HCT116 (cell line): ENCODE measurements around the gene PLA1A. TPM values are rescaled to one million over a fixed set of nuclear protein-coding genes. Genes with fewer than 3 reads are reported as not detected.

ENCODE experiments used
- ATAC-seq: fragments of 200-7000 bp; cut with Tn5 transposase; 2 replicates; pipeline ENCODE4 v1.9.1; 2020; ENCODE audit warnings: mild to moderate bottlenecking, moderate library complexity
- BruUV-seq: library from RNA; stranded (reverse); fragments of 400-500 nt; replicated peaks from 2 replicates; lab custom pipeline; 2021; lab: Mats Ljungman, UMichigan
- CTCF ChIA-PET: fragments of 300-600 bp; sonication (Branson Sonifier 250); formaldehyde crosslinking; loops from one replicate; lab custom pipeline; 2021; ENCODE audit warnings: antibody characterized with exemption; lab: Charles Lee
- POLR2A ChIA-PET: fragments of 300-600, 350-600 bp; sonication (Branson Sonifier 250); formaldehyde crosslinking; loops from one replicate; lab custom pipeline; 2021; ENCODE audit warnings: antibody characterized with exemption; lab: Charles Lee
- RAD21 ChIA-PET, 2 experiments: fragments of 300-600 bp; sonication (Branson Sonifier 250); formaldehyde crosslinking; loops; one replicate each; lab custom pipeline; 2023; ENCODE audit warnings: low total read pairs in 2 of 2; ENCODE audit not compliant: uncharacterized antibody in 2 of 2, unreplicated experiment in 2 of 2, low non-redundant PET in 1 of 2; lab: Charles Lee
- DNase-seq: peaks from one replicate; pipeline ENCODE4 v3.0.0-alpha.2; 2010; ENCODE audit warnings: low read depth, low spot score
- H2AFZ ChIP-seq: fragments of 200-600 bp; shearing (Covaris generic), sonication (generic); 2 replicates; pipeline ENCODE4 v1.6.1; 2017; ENCODE audit warnings: low read depth, mixed run types, mixed read lengths, antibody characterized with exemption, low read length; ENCODE audit not compliant: poor library complexity, severe bottlenecking
- H3K27ac ChIP-seq: 2 replicates; pipeline ENCODE4 v1.5.1; 2012; ENCODE audit warnings: low read depth, low read length
- H3K27me3 ChIP-seq: fragments of 200-600 bp; sonication (generic); 2 replicates; pipeline ENCODE4 v1.6.1; 2016; ENCODE audit warnings: mixed run types, low read length, mixed read lengths; ENCODE audit not compliant: insufficient read depth
- H3K36me3 ChIP-seq, 2 experiments: fragments of 200-500 bp in 1 of 2; fragments of 200-600 bp in 1 of 2; sonication (Bioruptor generic) in 1 of 2; sonication (generic) in 1 of 2; 2 replicates each; pipeline versions ENCODE4 v1.5.1 to v1.6.1; 2014 to 2016; ENCODE audit warnings: low read length in 2 of 2, inconsistent platforms in 1 of 2, mixed read lengths in 1 of 2, mixed run types in 1 of 2; ENCODE audit not compliant: insufficient read depth in 2 of 2, control insufficient read depth in 1 of 2
- H3K4me1 ChIP-seq, 2 experiments: fragments of 200-600 bp in 1 of 2; sonication (generic) in 1 of 2; 2 replicates each; pipeline versions ENCODE4 v1.5.1 to v1.6.1; 2012 to 2017; ENCODE audit warnings: low read length in 2 of 2, inconsistent platforms in 1 of 2, mild to moderate bottlenecking in 1 of 2, mixed read lengths in 1 of 2, mixed run types in 1 of 2, moderate library complexity in 1 of 2; ENCODE audit not compliant: insufficient read depth in 2 of 2, control insufficient read depth in 1 of 2
- H3K4me2 ChIP-seq: fragments of 200-600 bp; sonication (generic); 2 replicates; pipeline ENCODE4 v1.6.1; 2017; ENCODE audit warnings: mixed run types, low read length, mixed read lengths
- H3K4me3 ChIP-seq, 2 experiments: fragments of 200-600 bp in 1 of 2; sonication (generic) in 1 of 2; replicated peaks in 1 of 2; 2 replicates each; pipeline ENCODE4 v1.5.1; 2011 to 2016; ENCODE audit warnings: low read length in 2 of 2, control low read depth in 1 of 2, low read depth in 1 of 2, mild to moderate bottlenecking in 1 of 2, mixed read lengths in 1 of 2, mixed run types in 1 of 2
- H3K79me2 ChIP-seq: fragments of 200-600 bp; sonication (generic); 2 replicates; pipeline ENCODE4 v1.6.1; 2017; ENCODE audit warnings: mild to moderate bottlenecking, mixed run types, low read length, moderate library complexity, mixed read lengths; ENCODE audit not compliant: insufficient read depth
- H3K9ac ChIP-seq: fragments of 200-600 bp; sonication (generic); 2 replicates; pipeline ENCODE4 v1.6.1; 2016; ENCODE audit warnings: low read length, mixed read lengths
- H3K9me2 ChIP-seq: fragments of 200-600 bp; sonication (generic), shearing (Covaris generic); 2 replicates; pipeline ENCODE4 v1.6.1; 2017; ENCODE audit warnings: mixed run types, mild to moderate bottlenecking, moderate library complexity; ENCODE audit not compliant: insufficient read depth
- H3K9me3 ChIP-seq, 2 experiments: fragments of 200-500 bp in 1 of 2; fragments of 200-600 bp in 1 of 2; sonication (Bioruptor generic) in 1 of 2; sonication (generic) in 1 of 2; 2 replicates each; pipeline ENCODE4 v1.6.1; 2014 to 2017; ENCODE audit warnings: low read length in 2 of 2, mixed read lengths in 2 of 2, inconsistent platforms in 1 of 2, low read depth in 1 of 2, mild to moderate bottlenecking in 1 of 2, mixed run types in 1 of 2, moderate library complexity in 1 of 2; ENCODE audit not compliant: control insufficient read depth in 1 of 2, insufficient read depth in 1 of 2
- H4K20me1 ChIP-seq: fragments of 200-600 bp; sonication (generic), shearing (Covaris generic); 2 replicates; pipeline ENCODE4 v1.6.1; 2017; ENCODE audit warnings: mixed run types, mild to moderate bottlenecking, moderate library complexity; ENCODE audit not compliant: insufficient read depth
- ATF3 ChIP-seq: IDR thresholded peaks from 2 replicates; pipeline ENCODE4 v1.6.1; 2012
- CBX3 ChIP-seq: IDR thresholded peaks from 2 replicates; pipeline ENCODE4 v1.6.1; 2012; ENCODE audit warnings: low read depth
- CEBPB ChIP-seq: IDR thresholded peaks from 2 replicates; pipeline ENCODE4 v1.6.1; 2012; ENCODE audit warnings: low read depth
- CTCF ChIP-seq, 3 experiments: fragments of 200-600 bp in 1 of 3; sonication (generic) in 1 of 3; IDR thresholded peaks in 2 of 3; conservative IDR thresholded peaks in 1 of 3; 2 replicates each; pipeline ENCODE4 v1.5.1; 2012 to 2017; ENCODE audit warnings: low read depth in 2 of 3, low read length in 2 of 3, antibody characterized with exemption in 1 of 3, borderline replicate concordance in 1 of 3, control low read depth in 1 of 3, mild to moderate bottlenecking in 1 of 3, mixed read lengths in 1 of 3, mixed run types in 1 of 3, moderate library complexity in 1 of 3; ENCODE audit not compliant: insufficient read depth in 1 of 3
- ELF1 ChIP-seq: IDR thresholded peaks from 2 replicates; pipeline ENCODE4 v1.6.1; 2012; ENCODE audit warnings: low read depth, borderline replicate concordance
- EZH2phosphoT487 ChIP-seq: fragments of 200-600 bp; IDR thresholded peaks from 2 replicates; pipeline ENCODE4 v1.6.1; 2018; ENCODE audit warnings: antibody characterized with exemption, borderline replicate concordance
- POLR2AphosphoS5 ChIP-seq: IDR thresholded peaks from 2 replicates; pipeline ENCODE4 v1.6.1; 2011; ENCODE audit warnings: mild to moderate bottlenecking, low read depth, low read length, moderate library complexity
- RAD21 ChIP-seq: IDR thresholded peaks from 2 replicates; pipeline ENCODE4 v1.6.1; 2012; ENCODE audit warnings: low read depth, mild to moderate bottlenecking
- SIN3A ChIP-seq: IDR thresholded peaks from 2 replicates; pipeline ENCODE4 v1.6.1; 2012; ENCODE audit warnings: low read depth
- SP1 ChIP-seq: IDR thresholded peaks from 2 replicates; pipeline ENCODE4 v1.6.1; 2012; ENCODE audit warnings: low read depth
- SRF ChIP-seq: IDR thresholded peaks from 2 replicates; pipeline ENCODE4 v1.6.1; 2012; ENCODE audit warnings: low read depth
- YY1 ChIP-seq: IDR thresholded peaks from 2 replicates; pipeline ENCODE4 v1.6.1; 2011; ENCODE audit warnings: low read length, low read depth, moderate library complexity, mild to moderate bottlenecking; ENCODE audit not compliant: insufficient replicate concordance; ENCODE audit errors: extremely low read depth
- ZNF274 ChIP-seq: fragments of 200-500 bp; sonication (Bioruptor generic); IDR thresholded peaks from 2 replicates; pipeline ENCODE4 v1.6.1; 2014; ENCODE audit warnings: mild to moderate bottlenecking, low read depth, low read length, inconsistent platforms
- intact Hi-C: fragments of 100-400 bp; cut with micrococcal nuclease; formaldehyde crosslinking; loops from 2 replicates; pipeline ENCODE4 v1.10.0; 2022
- total RNA-seq: library from RNA; stranded (reverse); gene quantifications from one replicate; pipeline ENCODE4 v1.2.1, GENCODE V29; 2021; ENCODE audit not compliant: unreplicated experiment

PLA1A gene
- total RNA-seq, 1 experiment from 2014 or later: not detected

GRCh38 chr3:119647171-119647570 lies 49.5 kb downstream of the PLA1A start:
- Histone ChIP-seq H3K9ac (no peak overlapping the region), H3K79me2 (no peaks in the 10 kb centered on the region), H3K4me2 (no peak overlapping the region), H3K9me2 (no peaks in the 10 kb centered on the region), H3K27ac (no peak overlapping the region), H3K36me3 (no peaks in the 10 kb centered on the region), H3K4me1 (peaks cover 0 to 21% of the 10 kb centered on the region in 2 experiments; a peak in 2 of 4 replicates), H3K9me3 (no peaks in the 10 kb centered on the region), H3K27me3 (no peaks in the 10 kb centered on the region), H2AFZ (no peak overlapping the region), H3K4me3 (no peak overlapping the region), H4K20me1 (no peaks in the 10 kb centered on the region)
- ChIA-PET POLR2A (no interaction called here), CTCF (no interaction called here), RAD21 (no interaction called here)
- no peak for DNase-seq
- no peak for ATAC-seq
- BruUV-seq: no TSS peak
- TF ChIP-seq RAD21 (no peak), POLR2AphosphoS5 (no peak), CEBPB (no peak), CBX3 (no peak), SRF (no peak), YY1 (no peak)
- intact Hi-C loops: no loop called here

- TF ChIP-seq CTCF (IDR thresholded peaks at IDR 0.05 in 2 of 3, conservative IDR thresholded peaks at IDR 0.05 in 1 of 3; ENCODE audit: borderline replicate concordance in 1 of 3, insufficient read depth in 1 of 3, low read depth in 2 of 3, low read length in 2 of 3) (no peak), EZH2phosphoT487 (no peak), ZNF274 (no peak), SP1 (no peak), CEBPB (no peak), ELF1 (no peak), SIN3A (no peak), ATF3 (no peak)
- Histone ChIP-seq H3K36me3 (no peaks in the 10 kb centered on the region), H3K4me2 (no peak overlapping the region), H3K9ac (no peak overlapping the region), H3K27ac (no peak overlapping the region), H3K4me3 (no peak overlapping the region), H2AFZ (no peak overlapping the region), H3K4me1 (peaks cover 0 to 13% of the 10 kb centered on the region in 2 experiments; a peak in 2 of 4 replicates), H3K79me2 (no peaks in the 10 kb centered on the region), H3K9me2 (no peaks in the 10 kb centered on the region), H4K20me1 (no peaks in the 10 kb centered on the region), H3K9me3 (no peaks in the 10 kb centered on the region), H3K27me3 (no peaks in the 10 kb centered on the region)
- intact Hi-C loops: no loop called here
- ChIA-PET POLR2A (no interaction called here), RAD21 (no interaction called here), CTCF (no interaction called here)
- no TSS peak for BruUV-seq
- DNase-seq (no peak), ATAC-seq (no peak)
Measured at GRCh38 chr3:119647843-119648575, 50.3 kb downstream of the PLA1A start.
